ENCODE results near the gene GPR55. TPM values are rescaled to one million over a fixed set of nuclear protein-coding genes. Genes with fewer than 3 reads are reported as not detected.

The GPR55 gene
- total and polyA plus RNA-seq, 2 donors (not counting 3 experiments of a cell fraction or from before 2014, with no cell fraction given), result not detected

DNA sequence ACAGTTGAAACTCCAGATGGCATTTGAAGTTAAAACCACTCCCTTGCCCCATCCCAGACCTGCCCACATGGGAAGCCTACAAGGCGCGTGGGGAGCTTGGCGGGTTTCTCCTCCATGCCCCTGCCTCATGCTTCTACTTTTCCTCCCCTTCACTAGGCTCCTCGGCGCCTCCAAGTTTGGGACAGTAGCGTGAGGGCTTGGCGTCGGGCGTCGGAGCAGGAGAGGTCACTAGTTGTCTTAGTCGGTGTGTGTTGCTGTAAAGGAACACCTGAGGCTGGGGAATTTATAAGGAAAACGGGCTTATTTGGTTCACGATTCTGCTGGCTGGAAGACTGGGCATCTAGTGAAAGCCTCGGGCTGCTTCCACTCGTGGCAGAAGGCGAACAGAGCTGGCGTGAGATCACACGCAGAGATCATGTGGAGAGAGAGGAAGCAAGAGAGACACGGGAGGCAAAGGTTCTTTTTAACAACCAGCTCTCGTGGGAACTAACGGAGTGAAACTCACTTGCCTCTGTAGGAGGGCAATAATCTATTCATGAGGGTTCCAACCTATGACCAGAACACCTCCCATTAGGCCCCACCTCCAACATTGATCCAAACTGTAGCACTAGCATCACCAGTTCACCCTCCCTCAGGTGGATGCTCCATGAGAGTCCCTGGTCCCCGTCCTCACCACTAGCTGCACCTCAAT lies 35.0 kb downstream of the GPR55 start:
- POLR2A ChIA-PET, result no interaction called here
- no peaks in the 10 kb centered on the region for H3K9me3 ChIP-seq (replicated peaks; ENCODE audit: control insufficient read depth, insufficient read depth, low read length)

DNA sequence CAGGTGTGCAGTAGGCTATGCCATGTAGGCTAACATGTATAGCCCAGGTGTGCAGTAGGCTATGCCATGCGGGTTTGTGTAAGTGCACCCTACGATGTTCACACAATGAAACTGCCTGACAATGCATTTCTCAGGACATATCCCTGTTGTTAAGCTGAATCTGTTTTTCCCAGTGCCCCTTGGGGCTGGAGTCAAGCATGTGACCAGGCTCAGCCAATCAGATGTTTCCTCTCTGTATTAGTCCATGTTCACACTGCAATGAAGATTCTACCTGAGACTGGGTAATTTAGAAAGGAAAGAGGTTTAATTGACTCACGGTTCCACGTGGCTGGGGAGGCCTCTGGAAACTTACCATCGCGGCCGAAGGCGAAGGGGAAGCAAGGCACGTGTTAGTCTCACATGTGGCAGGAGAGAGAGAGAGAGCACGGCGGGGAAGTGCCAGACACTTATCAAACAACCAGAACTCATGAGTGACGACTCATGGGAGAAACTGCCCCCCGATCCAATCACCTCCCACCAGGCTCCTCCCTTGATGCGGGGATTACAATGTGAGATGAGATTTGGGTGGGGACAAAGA lies 36.1 kb downstream of the GPR55 start:
- no peaks in the 10 kb centered on the region for H3K9me3 ChIP-seq (replicated peaks; ENCODE audit: control insufficient read depth, insufficient read depth, low read length)
- ChIA-PET CTCF (no interaction called here), POLR2A (no interaction called here)
- no peaks in the 10 kb centered on the region for H3K36me3 ChIP-seq (ENCODE audit: control insufficient read depth in 2 of 2, extremely low read depth in 1 of 2, insufficient read depth in 2 of 2, low read length in 2 of 2)
- no peaks in the 10 kb centered on the region for H3K79me2 ChIP-seq (ENCODE audit: control insufficient read depth, insufficient read depth, low read length)
- peaks cover 0 to 3% of the 10 kb centered on the region in 2 experiments for H3K27me3 ChIP-seq (ENCODE audit: control insufficient read depth in 2 of 2, insufficient read depth in 2 of 2, low read length in 2 of 2)
- no peak for FAIRE-seq
- no peak for TF ChIP-seq MYC (IDR thresholded peaks at IDR 0.05; ENCODE audit: low read depth, low read length)
- TF ChIP-seq POLR2AphosphoS5 (IDR thresholded peaks at IDR 0.05; ENCODE audit: insufficient read depth, low read depth, low read length), result no peak
- no peak overlapping the region for H3K4me2 ChIP-seq (ENCODE audit: insufficient read depth, low read length)
- intact Hi-C loops (cut with micrococcal nuclease), result no loop called here
- no peak overlapping the region for H2AFZ ChIP-seq (ENCODE audit: low read depth, low read length)
- H3K9me1 ChIP-seq (replicated peaks; ENCODE audit: control insufficient read depth, extremely low read depth, insufficient read depth, low read length), result no peaks in the 10 kb centered on the region
- no TSS peak for BruUV-seq (replicated peaks)
- no peaks in the 10 kb centered on the region for H4K20me1 ChIP-seq (replicated peaks; ENCODE audit: control insufficient read depth, extremely low read depth, insufficient read depth, low read length)
- dilution Hi-C loops (cut with MboI; ENCODE audit: extremely low pct_ligation_motif_present, low sequenced_read_pairs), result no loop called here
- DNase-seq (ENCODE audit: low read depth, low spot score), result no peak
- H3K4me1 ChIP-seq (ENCODE audit: control insufficient read depth, extremely low read depth, insufficient read depth, low read length), result no peaks in the 10 kb centered on the region
- no peak overlapping the region for H3K4me3 ChIP-seq (replicated peaks in 1 of 3; ENCODE audit: insufficient read depth in 1 of 3, low read depth in 1 of 3, low read length in 3 of 3)
- no peak overlapping the region for H3K27ac ChIP-seq (ENCODE audit: insufficient read depth, low read depth, low read length)
- H3K9ac ChIP-seq (replicated peaks; ENCODE audit: extremely low read depth, insufficient read depth, low read length), result no peak overlapping the region

More for the DNA sequence above, 35.0 kb downstream of the GPR55 start:
- DNase-seq (ENCODE audit: low read depth, low spot score) (no peak), FAIRE-seq (no peak)
- intact Hi-C loops (cut with micrococcal nuclease), result no loop called here
- Histone ChIP-seq H3K36me3 (ENCODE audit: control insufficient read depth in 2 of 2, extremely low read depth in 1 of 2, insufficient read depth in 2 of 2, low read length in 2 of 2) (no peaks in the 10 kb centered on the region), H3K79me2 (ENCODE audit: control insufficient read depth, insufficient read depth, low read length) (no peaks in the 10 kb centered on the region), H3K27me3 (ENCODE audit: control insufficient read depth in 2 of 2, insufficient read depth in 2 of 2, low read length in 2 of 2) (peaks cover 0 to 3% of the 10 kb centered on the region in 2 experiments), H3K9me1 (replicated peaks; ENCODE audit: control insufficient read depth, extremely low read depth, insufficient read depth, low read length) (no peaks in the 10 kb centered on the region), H3K4me2 (ENCODE audit: insufficient read depth, low read length) (no peak overlapping the region), H3K4me3 (replicated peaks in 1 of 3; ENCODE audit: insufficient read depth in 1 of 3, low read depth in 1 of 3, low read length in 3 of 3) (no peak overlapping the region), H3K9ac (replicated peaks; ENCODE audit: extremely low read depth, insufficient read depth, low read length) (no peak overlapping the region), H4K20me1 (replicated peaks; ENCODE audit: control insufficient read depth, extremely low read depth, insufficient read depth, low read length) (no peaks in the 10 kb centered on the region), H3K27ac (ENCODE audit: insufficient read depth, low read depth, low read length) (no peak overlapping the region), H3K4me1 (ENCODE audit: control insufficient read depth, extremely low read depth, insufficient read depth, low read length) (no peaks in the 10 kb centered on the region), H2AFZ (ENCODE audit: low read depth, low read length) (no peak overlapping the region)
- dilution Hi-C loops (cut with MboI; ENCODE audit: extremely low pct_ligation_motif_present, low sequenced_read_pairs), result no loop called here
- TF ChIP-seq JUN (IDR thresholded peaks at IDR 0.05; ENCODE audit: borderline replicate concordance, insufficient read depth, insufficient read length, low read depth) (no peak), MAX (IDR thresholded peaks at IDR 0.05; ENCODE audit: insufficient read depth, insufficient read length) (no peak), FOS (IDR thresholded peaks at IDR 0.05; ENCODE audit: borderline replicate concordance, insufficient read depth, low read length) (no peak), POLR2AphosphoS5 (IDR thresholded peaks at IDR 0.05; ENCODE audit: insufficient read depth, low read depth, low read length) (no peak)
- BruUV-seq (replicated peaks), result no TSS peak
- CTCF ChIA-PET, result no interaction called here

All from endothelial cell of umbilical vein (primary cell).